ENCODE results near the gene ABAT. TPM values are rescaled to one million over a fixed set of nuclear protein-coding genes. Genes with fewer than 3 reads are reported as not detected.

Gene ABAT
- total and polyA plus RNA-seq, 2 experiments from 2014 or later: 4.7 to 8.0 TPM

DNA sequence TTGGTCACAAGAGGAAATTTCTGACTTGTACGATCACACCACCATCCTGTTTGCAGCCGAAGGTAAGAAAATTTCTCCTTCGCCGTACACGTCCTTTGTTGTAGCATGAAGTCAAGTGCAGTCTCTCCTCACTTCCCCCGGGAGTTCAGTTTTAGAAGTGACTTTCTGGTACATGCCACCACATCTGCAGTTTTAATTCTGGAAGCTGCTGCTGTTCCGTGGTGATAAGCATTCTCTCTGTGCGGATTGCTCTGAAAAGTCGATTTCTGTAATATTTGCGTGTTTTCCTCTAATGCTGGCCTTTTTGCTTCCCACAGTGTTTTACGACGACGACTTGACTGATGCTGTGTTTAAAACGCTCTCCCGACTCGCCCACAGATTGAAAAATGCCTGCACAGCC is 32.3 kb upstream of the ABAT start:
- no peaks in the 10 kb centered on the region for H3K79me2 ChIP-seq (ENCODE audit: insufficient read depth)
- no peak overlapping the region for H3K9ac ChIP-seq
- H3K27ac ChIP-seq: no peak overlapping the region
- WGBS, 2 experiments (ENCODE audit: low coverage in 1 of 2, low lambda C conversion rate in 2 of 2, missing lambda C conversion rate in 2 of 2): 86% methylated on average over 16 of the region's 16 CpGs
- no peak overlapping the region for H2AFZ ChIP-seq
- no peaks in the 10 kb centered on the region for H4K20me1 ChIP-seq (ENCODE audit: insufficient read depth)
- TF ChIP-seq EZH2 (IDR thresholded peaks at IDR 0.05; ENCODE audit: insufficient read depth, poor library complexity, severe bottlenecking): no peak
- TF ChIP-seq EZH2phosphoT487 (IDR thresholded peaks at IDR 0.05; ENCODE audit: insufficient read depth, low read depth): no peak
- peaks cover 37% of the 10 kb centered on the region; the same call in 1 of the 2 replicates for H3K36me3 ChIP-seq (ENCODE audit: low read depth)
- no peaks in the 10 kb centered on the region for H3K9me3 ChIP-seq (ENCODE audit: low read depth)
- DNase-seq: no peak
- H3K4me1 ChIP-seq (ENCODE audit: insufficient read depth): no peaks in the 10 kb centered on the region
- H3K9me2 ChIP-seq (ENCODE audit: insufficient read depth): no peaks in the 10 kb centered on the region
- no peaks in the 10 kb centered on the region for H3F3A ChIP-seq (ENCODE audit: insufficient read depth)
- no peaks in the 10 kb centered on the region for H3K27me3 ChIP-seq (replicated peaks; ENCODE audit: insufficient read depth)
- H3K4me2 ChIP-seq (ENCODE audit: unreplicated experiment): no peak overlapping the region
- H3K4me3 ChIP-seq: no peak overlapping the region
- in situ Hi-C loops (cut with MboI): no loop called here

DNA sequence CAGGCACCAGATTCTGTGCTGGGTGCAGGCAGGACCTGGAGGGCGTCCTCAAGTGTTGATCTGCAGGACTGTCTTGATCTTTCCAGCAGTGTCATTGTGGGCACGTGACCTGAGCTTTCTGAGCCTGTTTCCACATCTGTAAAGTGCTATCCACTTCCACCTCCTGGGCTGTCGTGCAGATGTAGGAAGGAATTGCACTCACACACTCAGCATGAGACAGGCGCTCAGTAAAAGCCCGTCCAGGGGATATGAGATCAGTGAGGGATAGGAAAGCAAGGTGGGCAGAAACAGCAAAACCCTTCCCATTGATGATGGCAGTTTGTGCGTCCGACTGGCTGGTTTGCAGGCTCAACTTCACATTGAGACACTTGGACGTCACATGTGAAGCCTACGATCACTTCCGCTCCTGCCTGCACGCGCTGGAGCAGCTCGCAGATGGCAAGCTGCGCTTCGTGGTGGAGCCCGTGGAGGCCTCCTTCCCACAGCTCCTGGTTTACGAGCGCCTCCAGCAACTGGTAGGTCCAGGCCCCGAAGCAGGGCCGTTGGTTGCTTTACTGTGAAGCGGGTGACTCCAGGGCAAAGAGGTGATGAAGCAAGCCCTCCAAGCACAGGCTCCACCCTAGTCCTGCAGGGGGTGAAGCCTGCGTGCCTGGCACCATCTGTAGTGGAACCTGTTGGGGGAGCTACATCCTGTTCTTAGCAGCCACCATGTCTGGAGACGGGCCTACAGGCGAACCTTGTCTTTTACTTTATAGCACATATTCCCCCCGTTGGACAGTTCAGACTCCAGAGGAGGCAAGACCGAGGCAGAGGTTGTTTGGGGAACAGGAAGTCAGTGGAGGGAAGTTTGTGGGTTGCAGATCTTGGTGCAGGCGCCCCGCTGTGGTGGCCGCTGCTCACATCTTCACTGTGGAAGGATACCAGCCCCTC is 29.9 kb upstream of the ABAT start:
- no peak for TF ChIP-seq EZH2phosphoT487 (IDR thresholded peaks at IDR 0.05; ENCODE audit: insufficient read depth, low read depth)
- Histone ChIP-seq H3K4me1 (ENCODE audit: insufficient read depth) (no peaks in the 10 kb centered on the region), H3K79me2 (ENCODE audit: insufficient read depth) (no peaks in the 10 kb centered on the region), H3K36me3 (ENCODE audit: low read depth) (peaks cover 33% of the 10 kb centered on the region; the same call in 1 of the 2 replicates), H3K27ac (no peak overlapping the region), H3K9ac (no peak overlapping the region), H3F3A (ENCODE audit: insufficient read depth) (no peaks in the 10 kb centered on the region), H3K4me2 (ENCODE audit: unreplicated experiment) (no peak overlapping the region), H3K9me2 (ENCODE audit: insufficient read depth) (no peaks in the 10 kb centered on the region), H2AFZ (no peak overlapping the region), H4K20me1 (ENCODE audit: insufficient read depth) (no peaks in the 10 kb centered on the region), H3K4me3 (no peak overlapping the region), H3K9me3 (ENCODE audit: low read depth) (no peaks in the 10 kb centered on the region), H3K27me3 (replicated peaks; ENCODE audit: insufficient read depth) (no peaks in the 10 kb centered on the region)
- DNase-seq: no peak
- 86 to 88% methylated on average over 27 to 29 of the region's 29 CpGs for WGBS, 2 experiments (ENCODE audit: low coverage in 1 of 2, low lambda C conversion rate in 2 of 2, missing lambda C conversion rate in 2 of 2)
- in situ Hi-C loops (cut with MboI): no loop called here

DNA sequence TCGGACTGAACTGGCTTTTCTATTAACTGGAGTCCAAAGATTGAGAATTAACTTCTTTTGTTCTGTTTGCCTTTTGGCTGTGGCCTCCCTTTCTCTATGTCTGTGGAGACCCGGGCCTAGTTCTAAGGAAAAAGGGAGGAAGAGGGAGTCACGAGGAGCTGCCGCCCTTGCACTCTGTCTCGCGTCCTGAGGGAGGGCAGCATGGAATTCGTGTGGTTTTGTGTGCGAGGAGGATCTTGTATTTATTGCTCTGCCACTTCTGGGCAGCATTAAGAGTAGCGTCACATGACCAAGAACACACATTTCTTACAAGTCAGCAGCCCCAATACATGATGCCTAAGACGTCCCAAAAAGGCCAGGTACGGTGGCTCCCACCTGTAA is 29.3 kb upstream of the ABAT start:
- Histone ChIP-seq H3K36me3 (ENCODE audit: low read depth) (peaks cover 33% of the 10 kb centered on the region; the same call in 1 of the 2 replicates), H3K27me3 (replicated peaks; ENCODE audit: insufficient read depth) (no peaks in the 10 kb centered on the region)

DNA sequence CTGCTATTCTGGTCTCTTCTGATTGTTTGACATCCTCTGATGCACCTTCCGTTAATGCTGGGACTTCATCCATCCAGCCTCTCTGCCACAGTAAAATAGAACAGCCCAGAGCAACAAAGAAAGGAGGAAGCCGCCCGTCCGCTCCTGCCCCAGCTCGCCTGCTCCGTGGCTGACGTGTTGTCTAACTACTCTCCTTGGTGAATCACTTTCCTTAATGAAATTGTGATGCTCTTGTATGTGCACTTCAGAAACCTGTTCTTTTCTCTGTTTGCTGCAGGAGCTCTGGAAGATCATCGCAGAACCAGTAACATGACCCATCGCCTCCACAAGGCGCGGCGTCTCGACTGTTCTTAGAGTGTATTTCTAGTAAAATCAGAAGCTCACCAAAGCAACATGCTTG is 28.6 kb upstream of the ABAT start:
- Histone ChIP-seq H3F3A (ENCODE audit: insufficient read depth) (no peaks in the 10 kb centered on the region), H3K36me3 (ENCODE audit: low read depth) (peaks cover 33% of the 10 kb centered on the region; the same call in 1 of the 2 replicates), H4K20me1 (ENCODE audit: insufficient read depth) (no peaks in the 10 kb centered on the region), H3K4me2 (ENCODE audit: unreplicated experiment) (no peak overlapping the region), H3K79me2 (ENCODE audit: insufficient read depth) (no peaks in the 10 kb centered on the region), H3K27ac (no peak overlapping the region), H3K4me1 (ENCODE audit: insufficient read depth) (no peaks in the 10 kb centered on the region), H3K9me3 (ENCODE audit: low read depth) (no peaks in the 10 kb centered on the region), H3K4me3 (no peak overlapping the region), H3K9ac (no peak overlapping the region), H3K27me3 (replicated peaks; ENCODE audit: insufficient read depth) (no peaks in the 10 kb centered on the region), H3K9me2 (ENCODE audit: insufficient read depth) (no peaks in the 10 kb centered on the region), H2AFZ (no peak overlapping the region)
- no peak for TF ChIP-seq EZH2phosphoT487 (IDR thresholded peaks at IDR 0.05; ENCODE audit: insufficient read depth, low read depth)
- TF ChIP-seq EZH2 (IDR thresholded peaks at IDR 0.05; ENCODE audit: insufficient read depth, poor library complexity, severe bottlenecking): no peak
- in situ Hi-C loops (cut with MboI): no loop called here
- no peak for DNase-seq
- WGBS, 2 experiments (ENCODE audit: low coverage in 1 of 2, low lambda C conversion rate in 2 of 2, missing lambda C conversion rate in 2 of 2): 96 to 97% methylated on average over 13 of the region's 13 CpGs

More for the DNA sequence above, 29.3 kb upstream of the ABAT start:
- H3K27ac ChIP-seq: no peak overlapping the region
- no peaks in the 10 kb centered on the region for H3K4me1 ChIP-seq (ENCODE audit: insufficient read depth)
- no peak overlapping the region for H3K9ac ChIP-seq
- no peaks in the 10 kb centered on the region for H3K79me2 ChIP-seq (ENCODE audit: insufficient read depth)
- H3K4me2 ChIP-seq (ENCODE audit: unreplicated experiment): no peak overlapping the region
- no peaks in the 10 kb centered on the region for H3K9me3 ChIP-seq (ENCODE audit: low read depth)
- in situ Hi-C loops (cut with MboI): no loop called here
- H2AFZ ChIP-seq: no peak overlapping the region
- no peaks in the 10 kb centered on the region for H3F3A ChIP-seq (ENCODE audit: insufficient read depth)
- TF ChIP-seq EZH2phosphoT487 (IDR thresholded peaks at IDR 0.05; ENCODE audit: insufficient read depth, low read depth) (no peak), EZH2 (IDR thresholded peaks at IDR 0.05; ENCODE audit: insufficient read depth, poor library complexity, severe bottlenecking) (no peak)
- H3K4me3 ChIP-seq: no peak overlapping the region
- 76 to 81% methylated on average over 11 of the region's 11 CpGs for WGBS, 2 experiments (ENCODE audit: low coverage in 1 of 2, low lambda C conversion rate in 2 of 2, missing lambda C conversion rate in 2 of 2)
- no peaks in the 10 kb centered on the region for H4K20me1 ChIP-seq (ENCODE audit: insufficient read depth)
- no peak for DNase-seq
- H3K9me2 ChIP-seq (ENCODE audit: insufficient read depth): no peaks in the 10 kb centered on the region
